ENCODE measurements around the gene XXYLT1. TPM values are rescaled to one million over a fixed set of nuclear protein-coding genes. Genes with fewer than 3 reads are reported as not detected.

Gene XXYLT1
- total RNA-seq, 1 donor from 2014 or later: 16.4 TPM

DNA sequence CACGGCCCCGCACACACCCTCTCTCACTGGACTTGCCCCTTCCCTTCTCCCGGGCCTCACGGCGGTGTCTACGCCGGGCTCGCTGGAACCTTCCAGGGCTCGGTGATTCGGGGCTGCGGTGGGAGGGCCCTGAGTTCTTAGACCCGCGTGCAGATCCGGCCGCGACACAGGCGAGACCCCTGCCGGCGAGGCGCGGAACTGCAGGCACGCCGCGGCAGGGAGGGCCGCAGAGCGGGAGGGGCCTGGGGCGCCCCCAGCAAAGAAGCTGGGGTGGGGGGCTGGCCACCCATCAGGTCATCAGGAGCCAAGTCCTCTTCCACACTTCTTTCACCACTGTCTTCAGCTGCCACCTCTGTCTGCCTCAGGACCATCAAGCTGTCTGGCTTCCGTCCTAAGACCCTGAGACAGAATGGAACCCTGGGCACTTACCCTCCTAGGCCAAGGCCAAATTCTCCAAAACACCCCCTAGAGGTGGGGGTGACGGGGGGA lies 164.5 kb downstream of the XXYLT1 start:
- DNase-seq (ENCODE audit: low spot score): peak; percentile 82
- Histone ChIP-seq H3K27ac (no peak overlapping the region), H3K27me3 (no peaks in the 10 kb centered on the region), H3K4me2 (no peak overlapping the region), H3K4me3 (no peak overlapping the region), H3K9me3 (ENCODE audit: low read depth) (no peaks in the 10 kb centered on the region), H3K9ac (no peak overlapping the region), H3K79me2 (ENCODE audit: low read depth) (no peaks in the 10 kb centered on the region), H4K20me1 (ENCODE audit: low read depth) (peaks cover 6% of the 10 kb centered on the region), H3K4me1 (no peaks in the 10 kb centered on the region), H2AFZ (replicated peaks) (no peak overlapping the region), H3F3A (ENCODE audit: low read depth) (peaks cover 11% of the 10 kb centered on the region), H3K36me3 (no peaks in the 10 kb centered on the region)
- H3K36me3 Mint-ChIP-seq: peaks cover 2% of the 10 kb centered on the region
- no peaks in the 10 kb centered on the region for H3K9me3 Mint-ChIP-seq
- H3K27me3 Mint-ChIP-seq (ENCODE audit: insufficient read depth, low read depth): peaks cover 2% of the 10 kb centered on the region
- H3K27ac Mint-ChIP-seq: no peak overlapping the region
- H3K4me1 Mint-ChIP-seq: peaks cover 28% of the 10 kb centered on the region
- H3K4me3 Mint-ChIP-seq: no peak overlapping the region
- TF ChIP-seq EZH2 (IDR thresholded peaks at IDR 0.05) (peak; percentile 49), EZH2phosphoT487 (IDR thresholded peaks at IDR 0.05) (no peak)
- TF ChIP-seq, protein P1, sequence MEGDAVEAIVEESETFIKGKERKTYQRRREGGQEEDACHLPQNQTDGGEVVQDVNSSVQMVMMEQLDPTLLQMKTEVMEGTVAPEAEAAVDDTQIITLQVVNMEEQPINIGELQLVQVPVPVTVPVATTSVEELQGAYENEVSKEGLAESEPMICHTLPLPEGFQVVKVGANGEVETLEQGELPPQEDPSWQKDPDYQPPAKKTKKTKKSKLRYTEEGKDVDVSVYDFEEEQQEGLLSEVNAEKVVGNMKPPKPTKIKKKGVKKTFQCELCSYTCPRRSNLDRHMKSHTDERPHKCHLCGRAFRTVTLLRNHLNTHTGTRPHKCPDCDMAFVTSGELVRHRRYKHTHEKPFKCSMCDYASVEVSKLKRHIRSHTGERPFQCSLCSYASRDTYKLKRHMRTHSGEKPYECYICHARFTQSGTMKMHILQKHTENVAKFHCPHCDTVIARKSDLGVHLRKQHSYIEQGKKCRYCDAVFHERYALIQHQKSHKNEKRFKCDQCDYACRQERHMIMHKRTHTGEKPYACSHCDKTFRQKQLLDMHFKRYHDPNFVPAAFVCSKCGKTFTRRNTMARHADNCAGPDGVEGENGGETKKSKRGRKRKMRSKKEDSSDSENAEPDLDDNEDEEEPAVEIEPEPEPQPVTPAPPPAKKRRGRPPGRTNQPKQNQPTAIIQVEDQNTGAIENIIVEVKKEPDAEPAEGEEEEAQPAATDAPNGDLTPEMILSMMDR (IDR thresholded peaks at IDR 0.05): peak; percentile 100

DNA sequence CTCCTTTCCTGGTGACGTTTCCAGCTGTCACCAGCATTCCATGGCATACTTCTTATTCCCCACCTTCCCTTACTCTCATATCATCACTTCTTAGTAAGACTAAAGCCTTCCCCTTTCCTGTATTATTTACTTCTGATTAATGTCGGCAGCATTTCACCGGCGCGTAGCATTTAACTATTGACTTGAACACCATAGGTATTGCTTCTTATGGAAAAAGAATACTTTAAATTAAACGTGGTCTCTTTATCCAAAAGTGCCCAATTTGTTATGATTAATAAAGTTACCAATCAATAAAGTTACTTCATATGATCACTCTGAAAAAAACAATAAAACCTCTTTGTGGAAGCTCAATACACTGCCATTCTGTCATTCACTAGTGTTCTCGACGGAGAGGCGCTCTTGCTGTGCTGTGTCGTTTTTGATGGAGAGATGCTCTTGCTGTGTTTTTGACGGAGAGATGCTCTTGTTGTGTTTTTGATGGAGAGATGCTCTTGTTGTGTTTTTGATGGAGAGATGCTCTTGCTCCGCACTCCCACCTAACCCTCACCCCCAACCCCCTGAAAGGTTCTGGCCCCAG lies 165.0 kb downstream of the XXYLT1 start:
- H3K27ac Mint-ChIP-seq: no peak overlapping the region
- Histone ChIP-seq H4K20me1 (ENCODE audit: low read depth) (peaks cover 6% of the 10 kb centered on the region), H3K27me3 (no peaks in the 10 kb centered on the region), H3K4me2 (no peak overlapping the region), H3K9me3 (ENCODE audit: low read depth) (no peaks in the 10 kb centered on the region), H3F3A (ENCODE audit: low read depth) (peaks cover 8% of the 10 kb centered on the region), H2AFZ (replicated peaks) (no peak overlapping the region), H3K36me3 (no peaks in the 10 kb centered on the region), H3K9ac (no peak overlapping the region), H3K27ac (no peak overlapping the region), H3K4me3 (no peak overlapping the region), H3K79me2 (ENCODE audit: low read depth) (no peaks in the 10 kb centered on the region), H3K4me1 (no peaks in the 10 kb centered on the region)
- no peak overlapping the region for H3K4me3 Mint-ChIP-seq
- TF ChIP-seq EZH2 (IDR thresholded peaks at IDR 0.05) (no peak), EZH2phosphoT487 (IDR thresholded peaks at IDR 0.05) (no peak)
- TF ChIP-seq, protein P1 (IDR thresholded peaks at IDR 0.05): no peak
- no peak for DNase-seq (ENCODE audit: low spot score)
- H3K4me1 Mint-ChIP-seq: peaks cover 28% of the 10 kb centered on the region
- peaks cover 2% of the 10 kb centered on the region for H3K27me3 Mint-ChIP-seq (ENCODE audit: insufficient read depth, low read depth)
- peaks cover 2% of the 10 kb centered on the region for H3K36me3 Mint-ChIP-seq
- no peaks in the 10 kb centered on the region for H3K9me3 Mint-ChIP-seq

DNA sequence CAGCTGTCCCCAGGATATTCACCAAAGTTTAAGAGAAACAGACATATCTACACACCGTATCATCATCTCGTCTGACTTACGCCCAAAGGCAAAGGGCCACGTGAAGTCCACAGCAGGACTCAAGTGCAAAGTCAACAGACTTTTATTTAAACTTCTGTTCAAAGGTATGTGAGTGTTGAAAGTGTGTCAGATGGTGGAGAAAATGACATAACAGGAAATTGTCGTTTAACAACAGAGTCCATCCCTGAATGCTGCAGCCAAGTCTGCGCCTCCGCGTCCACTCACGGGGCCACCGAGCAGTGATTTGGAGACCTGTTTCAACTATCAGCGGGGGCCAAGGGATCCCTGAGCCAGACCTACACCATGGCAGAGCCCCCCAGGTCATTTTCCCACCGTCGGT lies 165.6 kb downstream of the XXYLT1 start:
- Mint-ChIP-seq H3K4me1 (peaks cover 28% of the 10 kb centered on the region), H3K36me3 (peaks cover 2% of the 10 kb centered on the region), H3K4me3 (no peak overlapping the region), H3K9me3 (no peaks in the 10 kb centered on the region), H3K27ac (no peak overlapping the region), H3K27me3 (ENCODE audit: insufficient read depth, low read depth) (peaks cover 2% of the 10 kb centered on the region)
- no peaks in the 10 kb centered on the region for H3K9me3 ChIP-seq (ENCODE audit: low read depth)
- no peaks in the 10 kb centered on the region for H3K79me2 ChIP-seq (ENCODE audit: low read depth)
- H3K4me2 ChIP-seq: no peak overlapping the region
- no peak for DNase-seq (ENCODE audit: low spot score)
- H3F3A ChIP-seq (ENCODE audit: low read depth): peaks cover 5% of the 10 kb centered on the region
- no peak overlapping the region for H3K9ac ChIP-seq
- H3K27ac ChIP-seq: no peak overlapping the region
- no peaks in the 10 kb centered on the region for H3K36me3 ChIP-seq
- no peaks in the 10 kb centered on the region for H3K27me3 ChIP-seq
- TF ChIP-seq EZH2 (IDR thresholded peaks at IDR 0.05) (no peak), EZH2phosphoT487 (IDR thresholded peaks at IDR 0.05) (no peak)
- TF ChIP-seq, protein P1 (IDR thresholded peaks at IDR 0.05): no peak
- H2AFZ ChIP-seq (replicated peaks): no peak overlapping the region
- peaks cover 6% of the 10 kb centered on the region for H4K20me1 ChIP-seq (ENCODE audit: low read depth)
- no peak overlapping the region for H3K4me3 ChIP-seq
- no peaks in the 10 kb centered on the region for H3K4me1 ChIP-seq
